Activated effector memory CD4-positive, alpha-beta T cell treated with anti-CD3 and anti-CD28 coated beads, Interleukin-2, amount 50 U/mL, for 16 hours (primary cell): ENCODE measurements around the gene CHRNG.

Experiments used
- DNase-seq: peaks from one replicate; pipeline ENCODE4 v3.0.0-alpha.2; 2020

CHRNG gene

DNA sequence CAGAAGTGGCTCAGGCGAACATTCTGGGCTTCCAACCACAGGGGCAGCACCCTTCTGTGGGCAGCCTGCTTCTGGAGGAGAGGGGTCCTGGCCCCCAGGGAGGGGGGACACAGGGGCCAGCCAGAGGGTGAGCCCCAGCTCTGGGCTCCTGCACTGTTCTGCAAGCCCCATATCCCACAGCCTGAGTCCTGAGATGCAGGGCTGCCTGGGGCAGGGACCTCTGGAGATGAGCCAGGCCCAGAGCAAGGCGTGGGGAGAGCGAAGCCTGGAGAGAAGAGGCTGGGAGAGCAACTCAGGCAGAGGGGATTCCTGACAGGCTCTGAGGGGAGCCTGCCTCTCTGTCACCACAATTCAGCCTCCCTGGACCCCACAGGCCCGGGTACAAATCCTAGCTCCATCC, 32.8 kb upstream of the CHRNG start:
- DNase-seq: no peak

DNA sequence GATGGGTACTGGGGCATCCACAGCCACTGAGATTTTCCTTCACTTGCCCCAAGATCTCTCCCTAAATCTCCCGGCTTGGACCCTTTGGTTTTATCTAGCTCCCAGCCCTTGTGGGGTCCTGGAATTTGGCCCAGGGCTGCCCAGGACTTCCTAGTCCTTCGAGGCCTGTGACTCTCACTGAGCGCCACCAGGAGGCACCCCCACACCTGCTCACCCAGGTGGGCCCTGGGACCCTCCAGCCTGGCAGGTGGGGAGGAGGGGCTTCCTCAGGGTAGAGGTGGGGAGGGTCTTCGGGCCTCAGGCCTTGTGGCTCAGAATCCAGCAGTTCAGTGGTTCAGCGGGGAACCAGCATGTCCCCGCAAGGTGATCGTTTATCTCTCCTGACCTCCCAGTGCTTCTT, 31.2 kb upstream of the CHRNG start:
- DNase-seq: no peak

DNA sequence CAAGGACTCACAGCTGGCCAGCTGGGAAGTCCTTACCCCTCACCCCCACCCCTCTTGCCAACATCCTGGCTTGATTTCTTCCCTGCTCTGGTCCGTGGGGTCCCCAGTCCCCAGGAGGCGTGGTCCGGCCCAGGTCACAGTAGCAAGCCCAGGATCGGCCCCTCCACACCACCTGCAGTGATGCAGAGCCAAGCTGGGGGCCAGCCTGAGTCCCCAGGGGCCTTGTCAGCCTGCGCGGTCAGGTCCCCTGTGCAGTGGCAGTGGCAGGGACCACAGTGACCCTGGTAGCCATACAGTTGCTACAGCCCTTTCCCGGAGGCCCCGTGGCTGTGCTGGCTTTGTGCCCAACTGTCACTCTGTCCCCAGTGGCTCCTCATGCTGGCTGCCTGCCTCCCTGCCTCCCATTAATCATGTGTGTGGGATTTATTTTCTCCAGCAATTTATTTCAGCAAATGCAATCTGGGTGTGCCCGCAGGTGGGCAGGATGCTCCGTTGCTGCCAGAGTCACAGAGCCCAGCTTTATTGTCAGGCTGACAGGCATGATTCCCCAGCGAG, 28.1 kb upstream of the CHRNG start:
- DNase-seq: no peak

DNA sequence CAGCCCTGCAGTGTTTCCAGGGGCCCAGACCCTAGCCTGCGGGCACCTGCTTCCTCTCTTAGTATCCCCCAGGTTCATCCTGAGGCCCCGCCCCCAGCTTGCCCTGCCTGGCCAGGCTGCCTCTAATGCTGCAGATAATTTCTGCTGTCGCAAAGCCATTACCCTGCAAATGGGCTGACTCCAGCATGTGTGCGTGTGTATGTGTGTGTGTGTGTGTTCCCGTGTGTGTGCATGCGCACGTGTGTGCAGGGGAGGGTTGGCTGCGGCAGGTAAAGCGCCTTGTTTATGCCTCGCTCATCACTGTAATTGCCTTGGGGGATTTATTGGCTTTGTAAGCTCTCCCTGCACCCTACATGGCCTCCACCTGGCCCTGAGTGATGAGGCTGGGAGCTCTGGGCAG, 26.9 kb upstream of the CHRNG start:
- DNase-seq: no peak

DNA sequence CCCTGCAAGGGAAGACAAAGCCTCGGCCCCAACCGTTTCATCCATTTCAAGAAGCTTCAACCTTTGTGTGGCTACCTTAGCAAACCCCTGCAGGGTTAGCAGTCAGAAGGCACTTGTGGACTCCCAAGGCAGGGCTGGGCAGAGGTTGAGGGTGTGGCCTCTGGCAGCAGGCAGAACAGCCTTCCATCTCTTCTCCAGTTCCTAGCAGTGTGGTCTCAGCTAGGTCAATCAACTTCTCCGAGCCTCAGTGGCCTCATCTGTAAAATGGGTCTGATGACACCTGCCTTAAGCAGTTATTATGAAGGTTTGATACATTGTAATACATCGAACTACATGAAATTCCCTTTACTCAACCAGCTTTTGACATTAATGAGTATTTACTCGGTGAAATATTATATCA, 26.1 kb upstream of the CHRNG start:
- DNase-seq: no peak

DNA sequence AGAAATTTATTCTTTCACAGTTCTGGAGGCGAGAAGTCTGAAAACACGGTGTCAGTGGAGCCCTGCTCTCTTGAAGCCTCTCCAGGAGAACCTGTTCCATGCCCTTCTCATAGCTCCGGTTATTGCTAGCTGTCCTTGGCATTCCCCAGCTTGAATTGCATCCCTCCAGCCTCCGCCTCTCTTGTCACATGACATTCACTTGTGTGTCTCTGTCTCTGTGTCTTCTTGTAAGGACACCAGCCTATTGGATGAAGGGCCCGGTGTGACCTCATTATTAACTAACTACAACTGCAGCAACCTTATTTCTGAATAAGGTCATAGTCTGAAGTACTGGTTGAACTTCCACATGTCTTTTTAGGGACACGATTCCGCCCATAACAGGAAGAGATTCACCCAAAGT, 23.9 kb upstream of the CHRNG start:
- no peak for DNase-seq

DNA sequence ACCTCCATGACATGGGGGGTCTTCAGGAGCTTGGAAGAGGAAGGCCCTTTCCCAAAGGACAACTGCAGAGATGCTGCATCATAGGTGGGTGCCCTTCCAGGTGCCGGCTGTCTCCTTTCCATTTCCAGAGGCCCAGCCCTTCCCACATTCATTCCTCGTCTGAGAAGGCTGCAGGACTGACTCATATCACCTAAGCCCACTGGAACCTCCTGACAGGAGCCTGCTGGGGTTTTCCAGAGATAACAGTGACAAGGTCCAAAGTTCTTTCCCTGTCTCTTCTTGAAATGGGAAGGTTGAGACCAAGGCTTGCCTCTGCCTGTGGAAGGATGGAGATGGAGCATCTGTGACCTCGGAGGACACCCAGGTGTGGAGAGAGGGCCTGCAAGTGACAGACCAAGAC, 22.9 kb upstream of the CHRNG start:
- DNase-seq: no peak

DNA sequence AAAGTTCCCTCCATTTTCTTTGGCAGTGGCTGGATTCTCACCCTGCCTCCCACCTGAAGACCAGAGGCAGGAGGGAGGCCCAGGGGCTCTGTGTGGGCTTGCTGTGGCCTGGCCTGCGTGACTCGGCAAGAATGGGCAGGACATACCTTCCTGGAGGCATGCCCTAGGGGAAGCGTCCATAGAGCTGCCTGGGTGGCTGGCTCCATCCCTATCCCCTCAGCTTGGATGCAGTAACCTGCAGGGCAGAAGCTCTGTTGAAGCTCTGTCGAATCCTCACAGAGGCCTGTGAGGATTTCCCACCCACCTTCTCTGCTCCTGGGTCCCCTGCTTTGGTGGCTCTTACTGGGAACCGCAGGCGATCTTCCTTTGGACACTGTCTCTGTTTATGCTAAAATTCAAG, 20.6 kb upstream of the CHRNG start:
- no peak for DNase-seq

DNA sequence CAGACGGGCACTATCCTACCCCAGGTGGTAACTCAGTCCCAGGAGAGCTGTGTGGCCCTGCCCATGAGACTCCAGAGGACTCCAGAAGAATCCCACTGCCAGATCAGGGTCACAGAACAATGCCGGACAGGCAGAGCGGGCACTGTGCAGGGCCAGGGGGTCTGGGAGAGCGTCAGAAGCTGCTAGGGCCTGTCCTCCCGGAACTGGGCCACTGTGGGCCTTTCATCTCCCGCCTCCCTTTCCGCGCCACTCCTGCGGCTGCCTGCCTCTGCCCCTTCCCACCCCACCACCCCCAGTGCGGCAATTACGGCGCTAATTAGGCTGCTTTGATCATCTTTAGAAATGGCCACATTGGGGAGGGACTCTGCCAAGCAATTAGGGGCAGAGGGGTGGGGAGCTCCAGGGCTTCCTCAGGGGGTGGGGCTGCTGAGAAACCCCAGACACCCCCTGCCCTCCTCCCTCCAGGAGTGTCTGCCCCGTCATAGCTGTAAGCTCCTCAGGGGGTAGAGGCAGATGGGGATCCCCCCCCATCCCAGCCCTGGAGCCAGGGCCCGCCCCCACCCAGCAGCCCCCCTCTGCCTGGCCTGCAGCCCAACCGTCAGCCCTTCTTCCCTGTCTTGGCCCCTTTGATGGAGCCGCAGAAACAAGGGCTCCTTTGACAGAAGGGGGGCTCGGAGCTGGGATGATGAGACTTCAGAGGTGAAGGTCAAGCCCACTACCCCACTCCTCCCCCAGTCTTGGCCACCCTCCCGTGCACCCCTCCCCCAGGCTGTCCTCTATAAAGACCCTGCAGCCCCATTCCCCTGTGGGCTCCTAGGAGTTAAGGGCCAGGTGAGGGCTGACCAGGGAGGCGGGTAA, 19.7 kb upstream of the CHRNG start, which contains the start of gene PRSS56:
TSS of gene PRSS56 (plus strand) at position 808 of the 858 bp plus-strand sequence. CDS start 211 bp downstream, outside the sequence.
- no peak for DNase-seq

DNA sequence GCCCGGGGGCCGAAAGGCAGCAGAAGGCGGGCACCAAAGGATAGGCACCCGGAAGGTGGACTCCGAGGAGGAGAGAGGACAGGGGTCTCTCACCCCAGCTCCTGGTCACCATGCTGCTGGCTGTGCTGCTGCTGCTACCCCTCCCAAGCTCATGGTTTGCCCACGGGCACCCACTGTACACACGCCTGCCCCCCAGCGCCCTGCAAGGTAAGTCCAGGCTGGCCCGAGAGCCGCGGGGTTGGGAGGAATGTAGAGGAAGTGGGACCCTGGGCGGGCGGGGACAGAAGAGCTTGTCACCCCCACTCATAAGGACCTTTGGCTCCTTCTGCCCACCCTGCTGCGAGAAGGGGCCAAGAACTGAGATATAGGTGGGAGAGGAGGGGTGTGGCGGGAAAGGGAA, 19.0 kb upstream of the CHRNG start:
- no peak for DNase-seq

DNA sequence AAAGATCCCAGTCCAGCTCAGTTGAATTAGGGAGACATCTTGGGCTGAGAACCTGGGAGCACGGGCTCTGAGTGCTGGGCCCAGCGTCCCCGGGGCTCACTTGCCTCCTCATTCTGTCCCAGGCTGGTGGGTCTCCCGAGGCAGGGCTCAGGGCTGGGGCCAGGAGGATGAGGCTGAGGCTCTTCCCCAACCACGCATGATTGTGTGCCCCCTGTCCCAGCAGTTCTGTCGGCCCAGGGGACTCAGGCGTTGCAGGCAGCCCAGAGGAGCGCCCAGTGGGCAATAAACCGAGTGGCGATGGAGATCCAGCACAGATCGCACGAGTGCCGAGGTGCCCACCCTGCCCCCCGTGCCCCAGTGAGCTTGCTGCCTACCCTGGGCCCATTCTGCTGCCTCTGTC, 18.4 kb upstream of the CHRNG start:
- DNase-seq: no peak

DNA sequence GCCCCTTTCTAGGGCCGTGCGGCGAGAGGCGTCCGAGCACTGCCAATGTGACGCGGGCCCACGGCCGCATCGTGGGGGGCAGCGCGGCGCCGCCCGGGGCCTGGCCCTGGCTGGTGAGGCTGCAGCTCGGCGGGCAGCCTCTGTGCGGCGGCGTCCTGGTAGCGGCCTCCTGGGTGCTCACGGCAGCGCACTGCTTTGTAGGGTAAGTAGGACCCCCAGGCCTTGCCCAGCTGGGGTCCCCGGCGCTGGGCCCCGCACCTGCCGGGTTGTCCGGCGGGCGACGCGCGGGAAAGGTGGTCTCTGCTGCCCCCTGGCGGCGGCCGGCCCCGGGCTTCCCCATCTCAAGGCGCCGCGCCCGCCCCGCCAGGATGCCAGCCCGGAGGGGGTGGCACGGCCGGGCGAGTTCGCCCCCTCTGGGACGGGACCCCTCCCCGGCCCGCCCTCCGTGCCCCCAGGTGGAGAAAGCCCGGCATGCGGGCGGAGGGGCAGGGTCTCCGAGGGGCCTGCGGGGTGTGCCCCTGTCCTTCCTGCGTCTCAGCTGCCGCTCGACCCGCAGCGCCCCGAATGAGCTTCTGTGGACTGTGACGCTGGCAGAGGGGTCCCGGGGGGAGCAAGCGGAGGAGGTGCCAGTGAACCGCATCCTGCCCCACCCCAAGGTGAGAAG, 17.4 kb upstream of the CHRNG start:
- peak; percentile 88 for DNase-seq

DNA sequence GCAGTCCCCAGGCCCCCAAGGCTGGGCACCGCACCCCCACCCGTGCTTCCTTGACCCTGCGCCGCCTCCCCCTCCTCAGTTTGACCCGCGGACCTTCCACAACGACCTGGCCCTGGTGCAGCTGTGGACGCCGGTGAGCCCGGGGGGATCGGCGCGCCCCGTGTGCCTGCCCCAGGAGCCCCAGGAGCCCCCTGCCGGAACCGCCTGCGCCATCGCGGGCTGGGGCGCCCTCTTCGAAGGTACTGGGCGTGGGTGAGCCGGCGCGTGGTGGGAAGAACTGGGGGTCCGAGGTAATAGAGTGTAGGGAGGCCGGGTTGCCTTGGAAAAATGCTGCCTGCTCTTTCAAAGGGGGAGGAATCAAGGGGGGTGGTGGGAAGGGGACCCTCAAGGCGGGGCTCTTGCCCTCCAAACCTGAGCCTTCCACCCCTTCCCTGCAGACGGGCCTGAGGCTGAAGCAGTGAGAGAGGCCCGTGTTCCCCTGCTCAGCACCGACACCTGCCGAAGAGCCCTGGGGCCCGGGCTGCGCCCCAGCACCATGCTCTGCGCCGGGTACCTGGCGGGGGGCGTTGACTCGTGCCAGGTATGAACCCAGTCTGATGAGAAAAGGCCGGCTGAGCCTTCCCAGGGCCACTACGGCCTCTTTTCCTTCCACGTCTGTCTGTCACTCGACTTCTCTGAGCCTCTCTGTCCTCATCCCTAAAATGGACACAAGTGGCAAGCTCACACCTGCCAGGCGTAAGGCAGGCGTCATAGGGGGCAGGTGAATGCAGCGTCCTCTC, 16.7 kb upstream of the CHRNG start:
- no peak for DNase-seq

DNA sequence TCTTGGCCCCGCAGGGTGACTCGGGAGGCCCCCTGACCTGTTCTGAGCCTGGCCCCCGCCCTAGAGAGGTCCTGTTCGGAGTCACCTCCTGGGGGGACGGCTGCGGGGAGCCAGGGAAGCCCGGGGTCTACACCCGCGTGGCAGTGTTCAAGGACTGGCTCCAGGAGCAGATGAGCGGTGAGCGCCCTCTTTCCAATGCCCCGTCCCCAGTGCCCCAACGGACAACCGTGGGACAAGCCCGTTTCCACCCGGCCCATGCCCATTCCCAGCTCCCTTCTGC, 16.1 kb upstream of the CHRNG start:
- no peak for DNase-seq

DNA sequence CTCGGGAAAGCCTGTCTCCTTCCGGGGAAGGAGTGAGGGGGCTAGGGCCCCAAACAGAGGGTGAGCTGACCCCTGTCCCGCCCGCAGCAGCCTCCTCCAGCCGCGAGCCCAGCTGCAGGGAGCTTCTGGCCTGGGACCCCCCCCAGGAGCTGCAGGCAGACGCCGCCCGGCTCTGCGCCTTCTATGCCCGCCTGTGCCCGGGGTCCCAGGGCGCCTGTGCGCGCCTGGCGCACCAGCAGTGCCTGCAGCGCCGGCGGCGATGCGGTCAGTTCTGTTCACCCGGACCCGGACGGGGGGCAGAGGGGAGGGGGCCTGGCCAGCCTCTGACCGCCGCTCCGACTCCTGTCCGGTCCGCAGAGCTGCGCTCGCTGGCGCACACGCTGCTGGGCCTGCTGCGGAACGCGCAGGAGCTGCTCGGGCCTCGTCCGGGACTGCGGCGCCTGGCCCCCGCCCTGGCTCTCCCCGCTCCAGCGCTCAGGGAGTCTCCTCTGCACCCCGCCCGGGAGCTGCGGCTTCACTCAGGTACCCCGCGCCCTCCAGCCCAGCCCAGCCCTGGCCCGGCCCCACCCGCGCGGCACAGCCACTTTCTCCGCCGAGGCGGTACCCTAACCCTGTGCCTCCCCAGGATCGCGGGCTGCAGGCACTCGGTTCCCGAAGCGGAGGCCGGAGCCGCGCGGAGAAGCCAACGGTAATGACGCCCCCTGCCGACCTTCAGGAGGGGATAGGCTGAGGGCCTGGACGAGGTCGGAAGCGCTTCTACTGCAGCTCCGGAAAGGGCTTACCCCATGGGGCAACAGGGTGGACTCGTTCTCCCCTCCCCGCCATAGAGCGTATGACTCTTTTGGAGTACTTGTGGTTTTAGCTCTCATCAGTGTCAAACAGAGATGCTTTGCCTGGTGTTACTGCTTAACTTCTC, 15.6 kb upstream of the CHRNG start:
- peak; percentile 69 for DNase-seq

DNA sequence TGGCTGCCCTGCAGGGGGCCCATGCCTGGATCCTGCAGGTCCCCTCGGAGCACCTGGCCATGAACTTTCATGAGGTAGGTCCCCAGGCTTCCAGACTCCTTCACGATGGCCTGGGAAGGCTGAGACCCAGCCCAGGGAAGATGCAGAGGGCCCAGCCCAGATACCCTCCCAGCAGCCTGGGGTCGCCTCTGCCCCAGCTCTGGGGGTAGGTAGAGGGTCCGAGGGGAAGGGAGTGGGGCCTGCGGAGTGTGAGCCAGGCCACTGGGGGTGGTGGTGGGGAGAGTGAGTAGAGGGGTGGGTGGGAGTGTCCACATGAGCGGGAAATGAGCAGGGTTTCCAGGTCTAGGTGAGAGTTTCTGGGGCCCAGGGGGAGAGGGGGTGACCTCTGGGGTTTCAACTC, 14.7 kb upstream of the CHRNG start:
- no peak for DNase-seq

DNA sequence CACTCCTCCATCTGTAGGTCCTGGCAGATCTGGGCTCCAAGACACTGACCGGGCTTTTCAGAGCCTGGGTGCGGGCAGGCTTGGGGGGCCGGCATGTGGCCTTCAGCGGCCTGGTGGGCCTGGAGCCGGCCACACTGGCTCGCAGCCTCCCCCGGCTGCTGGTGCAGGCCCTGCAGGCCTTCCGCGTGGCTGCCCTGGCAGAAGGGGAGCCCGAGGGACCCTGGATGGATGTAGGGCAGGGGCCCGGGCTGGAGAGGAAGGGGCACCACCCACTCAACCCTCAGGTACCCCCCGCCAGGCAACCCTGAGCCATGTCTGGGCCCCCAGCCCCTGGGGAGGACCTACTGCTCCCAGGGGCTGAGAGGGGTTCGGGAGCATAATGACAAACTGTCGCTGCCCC, 14.3 kb upstream of the CHRNG start:
- no peak for DNase-seq

DNA sequence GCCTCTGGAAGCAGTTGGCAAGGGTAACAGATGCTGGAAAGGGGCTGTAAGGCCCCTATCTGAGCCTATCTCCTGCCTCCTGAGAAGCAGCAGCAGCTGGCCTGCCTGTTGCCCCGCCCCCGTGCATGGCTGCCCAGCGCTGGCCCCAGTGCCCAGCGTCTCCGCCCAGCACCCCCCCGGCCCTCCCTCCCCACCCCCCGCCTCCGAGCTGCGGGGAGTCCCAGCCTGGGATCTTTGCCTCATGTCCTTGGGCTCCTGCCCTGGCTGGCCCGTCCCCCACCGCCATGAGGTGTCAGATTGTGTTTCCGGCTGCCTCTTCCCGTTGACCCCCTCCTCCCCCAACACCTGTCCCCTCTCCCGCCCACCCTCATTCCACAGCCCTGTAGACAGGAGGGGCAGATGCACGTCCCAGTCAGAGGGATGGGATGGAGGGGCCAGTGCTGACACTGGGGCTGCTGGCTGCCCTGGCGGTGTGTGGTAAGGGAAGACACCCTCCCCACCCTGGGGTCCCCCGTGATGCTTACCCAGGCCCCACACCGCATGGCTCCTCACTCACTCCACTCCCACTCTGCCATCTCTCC, 13.6 kb upstream of the CHRNG start, which contains the start of gene CHRND:
TSS of gene CHRND (plus strand) at position 370 of the 581 bp plus-strand sequence. CDS start at position 426, 56 bp downstream.
- DNase-seq: no peak

DNA sequence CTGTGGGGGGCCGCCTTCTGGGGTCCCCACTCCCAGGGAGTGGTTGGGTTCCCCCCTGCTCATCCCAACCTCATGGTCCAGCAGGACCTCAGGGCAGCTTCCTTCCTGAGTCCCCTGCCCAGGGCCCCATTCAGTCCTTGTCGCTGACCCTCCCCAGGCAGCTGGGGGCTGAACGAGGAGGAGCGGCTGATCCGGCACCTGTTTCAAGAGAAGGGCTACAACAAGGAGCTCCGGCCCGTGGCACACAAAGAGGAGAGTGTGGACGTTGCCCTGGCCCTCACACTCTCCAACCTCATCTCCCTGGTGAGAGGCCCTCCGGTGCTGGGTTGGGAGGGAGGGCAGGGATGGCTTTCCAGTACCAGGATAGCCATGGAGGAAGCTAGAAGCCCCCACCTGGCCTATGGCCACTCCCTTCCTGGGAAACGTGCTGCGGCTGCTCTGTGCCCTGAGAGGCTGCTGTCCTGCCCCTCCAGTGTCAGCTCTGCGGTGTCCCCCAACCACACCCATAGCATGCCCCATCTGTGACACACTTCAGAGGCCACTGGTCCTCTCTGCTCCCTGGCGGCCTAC, 13.0 kb upstream of the CHRNG start:
- no peak for DNase-seq

DNA sequence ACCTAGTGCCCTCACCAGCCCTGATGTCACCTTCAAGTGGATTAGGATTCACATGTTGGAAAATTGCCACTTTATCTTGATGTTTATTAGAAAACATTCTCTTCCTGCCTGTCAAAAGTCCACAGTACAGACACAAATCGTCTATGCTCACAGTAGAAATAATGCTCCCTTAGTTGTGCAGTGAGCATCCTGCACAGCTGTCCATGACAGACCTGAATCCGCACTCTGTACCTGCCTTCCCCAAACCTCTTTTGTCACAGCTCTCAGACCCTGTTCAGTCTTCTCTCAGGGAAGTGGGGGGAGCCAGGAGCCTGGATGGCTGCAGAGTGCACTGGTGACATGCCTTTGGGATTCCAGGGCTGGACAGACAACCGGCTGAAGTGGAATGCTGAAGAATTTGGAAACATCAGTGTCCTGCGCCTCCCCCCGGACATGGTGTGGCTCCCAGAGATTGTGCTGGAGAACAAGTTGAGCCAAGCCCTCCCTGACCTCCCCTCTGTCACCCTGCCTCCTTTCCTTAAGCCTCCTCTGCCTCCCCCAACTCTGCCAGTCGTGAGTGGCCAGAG, 11.5 kb upstream of the CHRNG start:
- DNase-seq: no peak

DNA sequence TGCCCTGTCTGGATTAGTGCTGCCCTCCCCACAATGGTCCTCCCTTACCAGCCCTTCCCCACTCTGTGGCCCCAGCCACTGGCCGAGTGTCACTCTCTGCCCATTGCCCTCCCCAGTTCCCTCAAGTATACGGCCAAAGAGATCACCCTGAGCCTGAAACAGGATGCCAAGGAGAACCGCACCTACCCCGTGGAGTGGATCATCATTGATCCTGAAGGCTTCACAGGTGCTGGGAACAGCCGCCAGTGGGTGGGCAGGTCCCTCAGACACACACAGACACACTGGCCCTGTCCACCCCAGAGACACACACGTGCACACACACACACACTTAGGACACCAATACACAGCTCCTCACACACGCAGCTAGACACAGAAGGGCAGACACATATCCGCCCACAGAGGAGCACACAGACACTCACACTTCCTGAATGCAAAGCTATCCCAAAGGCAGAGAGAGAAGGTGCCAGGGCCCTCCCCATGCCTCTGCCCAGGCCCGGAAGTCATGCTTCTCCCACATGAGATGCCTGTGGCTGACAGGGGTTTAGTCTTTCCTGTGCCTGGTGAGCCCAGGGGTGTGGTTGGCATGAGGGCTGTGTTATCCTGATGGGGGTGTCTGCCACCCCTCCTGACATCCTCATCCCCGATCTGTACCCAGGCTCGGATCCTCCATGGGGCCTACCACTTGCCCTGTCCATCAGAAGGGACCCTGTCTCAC, 10.6 kb upstream of the CHRNG start:
- DNase-seq: no peak
